KMS-11 (cell line): ENCODE data around the gene TM4SF1.

ENCODE experiments used
- H2AFZ ChIP-seq: fragments of 200-600 bp; sonication (generic); 2 replicates; pipeline ENCODE4 v1.6.1; 2016; ENCODE audit warnings: antibody characterized with exemption, mixed run types, low read depth
- H3K27ac ChIP-seq: fragments of 200-600 bp; sonication (generic); 2 replicates; pipeline ENCODE4 v1.6.1; 2016; ENCODE audit warnings: mild to moderate bottlenecking, mixed run types
- H3K27me3 ChIP-seq: fragments of 200-600 bp; sonication (generic); 2 replicates; pipeline ENCODE4 v1.6.1; 2017; ENCODE audit warnings: mild to moderate bottlenecking, low read depth, mixed run types, moderate library complexity; ENCODE audit not compliant: insufficient read depth
- H3K36me3 ChIP-seq: fragments of 200-600 bp; sonication (generic); 2 replicates; pipeline ENCODE4 v1.6.1; 2017; ENCODE audit warnings: mild to moderate bottlenecking, mixed run types; ENCODE audit not compliant: insufficient read depth
- H3K4me1 ChIP-seq: fragments of 200-600 bp; sonication (generic); 2 replicates; pipeline ENCODE4 v1.6.1; 2016; ENCODE audit warnings: mild to moderate bottlenecking, low read depth, mixed run types; ENCODE audit not compliant: poor library complexity, severe bottlenecking
- H3K4me2 ChIP-seq: fragments of 200-600 bp; sonication (generic); 2 replicates; pipeline ENCODE4 v1.7.0; 2016; ENCODE audit warnings: mild to moderate bottlenecking, mixed run types
- H3K4me3 ChIP-seq: fragments of 200-600 bp; sonication (generic); IDR thresholded peaks from 2 replicates; pipeline ENCODE4 v1.6.1; 2017; ENCODE audit warnings: low read depth, low read length, mixed read lengths; ENCODE audit not compliant: insufficient read depth
- H3K79me2 ChIP-seq: fragments of 200-600 bp; sonication (generic); 2 replicates; pipeline ENCODE4 v1.6.1; 2016; ENCODE audit warnings: low read depth, mixed run types; ENCODE audit not compliant: insufficient read depth
- H3K9ac ChIP-seq: fragments of 200-600 bp; sonication (generic); 2 replicates; pipeline ENCODE4 v1.6.1; 2016; ENCODE audit warnings: mild to moderate bottlenecking, mixed run types
- H4K20me1 ChIP-seq: fragments of 200-600 bp; sonication (generic); 2 replicates; pipeline ENCODE4 v1.6.1; 2016; ENCODE audit warnings: mild to moderate bottlenecking, mixed run types; ENCODE audit not compliant: insufficient read depth
- CTCF ChIP-seq: fragments of 200-600 bp; sonication (generic); conservative IDR thresholded peaks from 2 replicates; pipeline ENCODE4 v1.6.1; 2017; ENCODE audit warnings: low read depth, mild to moderate bottlenecking, antibody characterized with exemption, low read length, moderate library complexity, mixed read lengths

The TM4SF1 gene

DNA sequence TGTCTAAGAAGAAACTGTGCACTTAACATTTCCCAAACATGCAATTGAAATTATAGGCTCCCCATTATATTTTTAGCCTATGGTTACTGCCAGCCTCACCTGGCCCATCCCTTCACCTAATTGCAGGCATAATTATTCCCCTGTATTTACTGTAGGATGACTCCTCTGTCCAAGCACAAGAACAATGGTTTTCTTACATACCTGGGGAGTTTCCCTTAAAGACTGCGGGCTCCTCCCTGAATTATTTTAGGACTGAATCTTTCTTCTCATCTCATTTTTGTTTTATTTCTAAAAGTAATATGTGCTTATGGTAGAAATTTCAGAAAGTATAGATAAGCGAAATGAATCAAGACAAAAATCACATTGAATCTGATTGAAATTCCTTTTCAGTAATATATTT is 11.4 kb downstream of the TM4SF1 start:
- Histone ChIP-seq H3K4me3 (no peak overlapping the region), H2AFZ (no peak overlapping the region), H3K27me3 (no peaks in the 10 kb centered on the region), H4K20me1 (no peaks in the 10 kb centered on the region), H3K4me2 (no peak overlapping the region), H3K4me1 (no peaks in the 10 kb centered on the region), H3K9ac (no peak overlapping the region), H3K36me3 (no peaks in the 10 kb centered on the region), H3K27ac (no peak overlapping the region), H3K79me2 (no peaks in the 10 kb centered on the region)
- TF ChIP-seq CTCF, result no peak

DNA sequence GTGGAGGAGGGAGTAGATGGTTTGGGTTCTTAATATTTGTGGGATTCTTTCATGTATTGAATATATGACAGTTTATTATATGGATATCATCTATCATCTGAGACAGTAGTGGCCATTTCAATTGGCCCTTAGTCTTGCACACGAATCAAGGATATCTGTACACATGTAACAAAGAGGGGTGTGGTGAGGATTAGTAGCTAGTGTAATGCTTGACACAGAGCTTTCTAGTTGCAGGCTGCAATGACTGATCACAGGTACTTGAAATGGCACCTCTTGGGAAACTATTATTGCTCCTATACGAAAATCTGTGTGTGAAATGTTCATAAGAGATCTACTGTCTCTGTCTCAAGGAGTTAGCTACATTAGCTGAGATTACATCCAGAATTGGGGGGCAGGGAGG is 12.8 kb downstream of the TM4SF1 start:
- Histone ChIP-seq H3K36me3 (no peaks in the 10 kb centered on the region), H3K4me2 (no peak overlapping the region), H2AFZ (no peak overlapping the region), H3K27me3 (no peaks in the 10 kb centered on the region), H3K4me1 (no peaks in the 10 kb centered on the region), H3K4me3 (no peak overlapping the region), H3K9ac (no peak overlapping the region), H4K20me1 (no peaks in the 10 kb centered on the region), H3K79me2 (no peaks in the 10 kb centered on the region), H3K27ac (no peak overlapping the region)
- no peak for TF ChIP-seq CTCF

DNA sequence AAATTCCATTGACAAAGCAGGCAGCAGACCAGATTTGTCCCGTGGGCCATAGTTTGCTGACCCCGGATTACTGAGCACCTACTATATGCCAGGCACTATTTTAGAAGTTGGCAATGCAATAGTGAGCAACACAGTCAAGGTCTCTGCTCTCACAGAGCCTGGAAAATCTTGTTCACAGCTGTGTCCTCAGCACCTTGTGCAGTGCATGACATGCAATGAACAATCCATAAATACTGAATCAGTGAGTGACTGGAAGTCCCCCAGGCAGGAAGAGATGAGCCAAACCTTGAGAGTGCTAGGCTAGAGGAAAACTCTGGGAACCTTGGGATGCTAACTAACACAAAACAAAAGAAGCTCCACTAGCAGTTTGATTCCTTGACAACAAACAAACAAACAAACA is 14.4 kb downstream of the TM4SF1 start:
- H3K9ac ChIP-seq, result no peak overlapping the region
- H3K4me3 ChIP-seq, result no peak overlapping the region
- no peaks in the 10 kb centered on the region for H4K20me1 ChIP-seq
- H3K27me3 ChIP-seq, result no peaks in the 10 kb centered on the region
- no peaks in the 10 kb centered on the region for H3K79me2 ChIP-seq
- no peaks in the 10 kb centered on the region for H3K36me3 ChIP-seq
- no peak for TF ChIP-seq CTCF
- H3K27ac ChIP-seq, result no peak overlapping the region
- H2AFZ ChIP-seq, result no peak overlapping the region
- H3K4me1 ChIP-seq, result no peaks in the 10 kb centered on the region
- H3K4me2 ChIP-seq, result no peak overlapping the region

GRCh38 chr3:149362366-149362765 is 15.1 kb downstream of the TM4SF1 start:
- H3K4me1 ChIP-seq, result no peaks in the 10 kb centered on the region
- TF ChIP-seq CTCF, result no peak

GRCh38 chr3:149356630-149357029 is 20.8 kb downstream of the TM4SF1 start:
- Histone ChIP-seq H4K20me1 (no peaks in the 10 kb centered on the region), H3K4me1 (no peaks in the 10 kb centered on the region), H2AFZ (no peak overlapping the region), H3K36me3 (no peaks in the 10 kb centered on the region), H3K4me3 (no peak overlapping the region), H3K9ac (no peak overlapping the region), H3K27me3 (no peaks in the 10 kb centered on the region), H3K79me2 (no peaks in the 10 kb centered on the region), H3K27ac (no peak overlapping the region), H3K4me2 (no peak overlapping the region)
- no peak for TF ChIP-seq CTCF

More at GRCh38 chr3:149362366-149362765, 15.1 kb downstream of the TM4SF1 start:
- Histone ChIP-seq H2AFZ (no peak overlapping the region), H3K27ac (no peak overlapping the region), H3K4me3 (no peak overlapping the region), H3K4me2 (no peak overlapping the region), H3K9ac (no peak overlapping the region), H3K27me3 (no peaks in the 10 kb centered on the region), H4K20me1 (no peaks in the 10 kb centered on the region), H3K36me3 (no peaks in the 10 kb centered on the region), H3K79me2 (no peaks in the 10 kb centered on the region)
